HL-60/S4 treated with phorbol 12-myristate 13-acetate at 8.2 ng/mL for 4 days and 3 days (cell line): Measurements from ENCODE around the gene PLIN1.
"Not testable (repeated sequence)": the region's sequence is repeated elsewhere in the genome, so short reads cannot be mapped to it uniquely, and the experiment has no call there.

Source experiments
- in situ Hi-C: fragments of 300-500 bp; cut with MboI; formaldehyde crosslinking; loops from 2 replicates; pipeline ENCODE4 v1.15.0; 2022; ENCODE audit warnings: low sequenced_read_pairs

PLIN1 gene

GRCh38 chr15:89679212-89679611 lies at the start of gene PLIN1:
Gene PLIN1, minus strand, starts transcription at chr15:89679367. Its CDS starts 1,878 bp downstream, at chr15:89677489.
- in situ Hi-C loops, result no loop called here

GRCh38 chr15:89728254-89728653 lies 49.1 kb upstream of the PLIN1 start:
- in situ Hi-C loops, result no loop called here

- in situ Hi-C loops, result no loop called here
Measured at GRCh38 chr15:89725064-89725463, 45.9 kb upstream of the PLIN1 start.

- in situ Hi-C loops, result no loop called here
Measured at GRCh38 chr15:89724621-89725020, 45.5 kb upstream of the PLIN1 start.

- in situ Hi-C loops, result no loop called here
Measured at GRCh38 chr15:89723031-89723430, 43.9 kb upstream of the PLIN1 start.

- in situ Hi-C loops, result no loop called here
Measured at GRCh38 chr15:89714775-89715174, 35.6 kb upstream of the PLIN1 start.

- in situ Hi-C loops, result no loop called here
Measured at GRCh38 chr15:89707577-89707976, 28.4 kb upstream of the PLIN1 start.

GRCh38 chr15:89704411-89704810 lies 25.2 kb upstream of the PLIN1 start:
- in situ Hi-C loops, result no loop called here

GRCh38 chr15:89695198-89695597 lies 16.0 kb upstream of the PLIN1 start:
- in situ Hi-C loops, result no loop called here

GRCh38 chr15:89693696-89694095 lies 14.5 kb upstream of the PLIN1 start:
- in situ Hi-C loops, result no loop called here

- in situ Hi-C loops, result no loop called here
Measured at GRCh38 chr15:89693091-89693490, 13.9 kb upstream of the PLIN1 start.

- in situ Hi-C loops, result no loop called here
Measured at GRCh38 chr15:89690276-89691218, 11.4 kb upstream of the PLIN1 start, which contains the start of the genes PEX11A and WDR93. Gene PEX11A, minus strand, starts transcription at chr15:89690754. Its CDS starts 122 bp downstream, at chr15:89690632. Gene WDR93, plus strand, starts transcription at chr15:89690811. Its CDS starts 10,936 bp downstream, at chr15:89701747.

GRCh38 chr15:89689930-89690275 lies 10.7 kb upstream of the PLIN1 start:
- in situ Hi-C loops, result not testable (repeated sequence)

GRCh38 chr15:89686522-89686921 lies 7.4 kb upstream of the PLIN1 start:
- in situ Hi-C loops, result no loop called here

GRCh38 chr15:89685995-89686394 lies 6.8 kb upstream of the PLIN1 start:
- in situ Hi-C loops, result no loop called here

- in situ Hi-C loops, result no loop called here
Measured at GRCh38 chr15:89681146-89681545, 2.0 kb upstream of the PLIN1 start.

- in situ Hi-C loops, result no loop called here
Measured at GRCh38 chr15:89680282-89680873, 1.2 kb upstream of the PLIN1 start.

GRCh38 chr15:89677381-89677780 lies 1.8 kb downstream of the PLIN1 start:
- in situ Hi-C loops, result no loop called here

GRCh38 chr15:89675606-89676005 lies 3.6 kb downstream of the PLIN1 start:
- in situ Hi-C loops, result no loop called here

- in situ Hi-C loops, result no loop called here
Measured at GRCh38 chr15:89674526-89674925, 4.6 kb downstream of the PLIN1 start.

GRCh38 chr15:89673165-89673512 lies 6.0 kb downstream of the PLIN1 start:
- in situ Hi-C loops, result no loop called here
